T-helper 2 cell treated with Interferon-gamma antibody and Interleukin-4, amounts not matched to agents 5 μg/mL and 100 μg/mL, for 36 hours (primary cell): ENCODE results near the gene CFAP45.

ENCODE experiments used
- DNase-seq: peaks from one replicate; pipeline ENCODE4 v3.0.0; 2021; ENCODE audit warnings: low spot score
- H3K27ac Mint-ChIP-seq: one replicate; pipeline ENCODE4 v1.8.0; 2021; ENCODE audit warnings: mild to moderate bottlenecking, mixed read lengths
- H3K27me3 Mint-ChIP-seq: one replicate; pipeline ENCODE4 v1.8.0; 2021; ENCODE audit warnings: low read depth, mixed read lengths
- H3K36me3 Mint-ChIP-seq: one replicate; pipeline ENCODE4 v1.8.0; 2021; ENCODE audit warnings: low read depth, mixed read lengths
- H3K4me1 Mint-ChIP-seq: one replicate; pipeline ENCODE4 v1.8.0; 2021; ENCODE audit warnings: low read depth, mixed read lengths
- H3K4me3 Mint-ChIP-seq: one replicate; pipeline ENCODE4 v1.8.0; 2022; ENCODE audit warnings: mild to moderate bottlenecking, moderate library complexity, mixed read lengths
- H3K9me3 Mint-ChIP-seq: one replicate; pipeline ENCODE4 v1.8.0; 2021; ENCODE audit warnings: mixed read lengths

The CFAP45 gene

GRCh38 chr1:159827102-159827490 is 72.9 kb downstream of the CFAP45 start:
- Mint-ChIP-seq H3K4me3 (peak overlapping the region; percentile 39), H3K27me3 (peaks cover 18% of the 10 kb centered on the region), H3K4me1 (peaks cover 36% of the 10 kb centered on the region), H3K27ac (no peak overlapping the region), H3K9me3 (no peaks in the 10 kb centered on the region), H3K36me3 (peaks cover 2% of the 10 kb centered on the region)
- no peak for DNase-seq

DNA sequence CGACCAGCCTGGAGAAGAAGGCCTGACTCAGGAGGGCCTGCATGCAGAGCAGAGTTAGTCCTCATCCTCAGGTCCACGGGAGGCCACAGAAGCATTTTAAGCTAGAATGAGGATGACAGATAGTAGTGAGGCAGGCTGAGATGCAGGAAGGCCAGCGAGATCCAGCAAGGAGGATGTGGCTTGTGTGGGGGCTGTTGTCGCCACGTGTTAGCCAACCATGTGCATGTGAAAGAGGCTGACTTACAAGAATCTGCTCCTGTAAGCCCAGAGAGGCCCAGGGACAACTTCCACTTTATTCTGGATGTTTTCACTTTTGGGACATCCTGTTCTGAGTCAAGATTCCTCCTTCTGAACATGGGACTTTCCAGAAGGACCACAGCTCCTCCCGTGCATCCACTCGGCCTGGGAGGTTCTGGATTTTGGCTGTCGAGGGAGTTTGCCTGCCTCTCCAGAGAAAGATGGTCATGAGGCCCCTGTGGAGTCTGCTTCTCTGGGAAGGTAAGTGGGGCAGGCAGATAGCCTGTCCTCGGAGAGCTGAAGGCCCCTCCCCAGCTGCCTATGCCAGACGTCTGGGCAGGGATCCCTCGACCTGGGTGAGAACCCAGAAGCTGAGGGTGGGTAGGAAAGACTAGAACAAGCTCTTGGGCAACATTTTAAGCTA is 73.4 kb downstream of the CFAP45 start, which contains the start of gene SLAMF8:
Gene SLAMF8, plus strand, starts transcription at position 433 of the 661 bp plus-strand sequence. Its CDS starts 26 bp downstream, at position 459.
- Mint-ChIP-seq H3K36me3 (peaks cover 2% of the 10 kb centered on the region), H3K4me1 (peaks cover 36% of the 10 kb centered on the region), H3K4me3 (peak within 1 kb of the TSS; percentile 52), H3K27ac (peak within 1 kb of the TSS; percentile 62), H3K27me3 (peaks cover 20% of the 10 kb centered on the region), H3K9me3 (no peaks in the 10 kb centered on the region)
- DNase-seq = peak; percentile 57

GRCh38 chr1:159825564-159825963 is 74.4 kb downstream of the CFAP45 start:
- DNase-seq = no peak
- H3K36me3 Mint-ChIP-seq = peaks cover 2% of the 10 kb centered on the region
- peaks cover 36% of the 10 kb centered on the region for H3K4me1 Mint-ChIP-seq
- peak overlapping the region; percentile 52 for H3K4me3 Mint-ChIP-seq
- H3K9me3 Mint-ChIP-seq = no peaks in the 10 kb centered on the region
- H3K27ac Mint-ChIP-seq = no peak overlapping the region
- peaks cover 20% of the 10 kb centered on the region for H3K27me3 Mint-ChIP-seq

DNA sequence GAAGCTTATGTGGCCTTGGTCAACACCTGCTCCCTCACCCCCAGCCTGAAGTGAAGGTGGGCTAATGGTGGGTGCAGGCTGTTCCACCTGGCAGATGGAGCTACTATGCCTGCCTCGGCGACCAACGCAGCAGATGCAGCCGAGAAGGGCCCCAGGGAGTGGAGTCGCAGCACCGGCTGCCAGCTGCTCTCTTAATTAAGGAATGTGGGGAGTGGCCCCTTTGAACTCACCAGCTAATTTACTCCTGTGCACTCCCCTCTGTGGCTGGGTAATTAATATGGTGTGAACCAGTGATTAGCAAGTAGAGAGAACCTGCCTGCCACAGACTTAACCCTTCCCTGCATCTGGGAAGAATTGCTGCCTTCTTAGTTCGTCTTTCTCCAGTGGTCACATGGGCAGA is 76.6 kb downstream of the CFAP45 start:
- Mint-ChIP-seq H3K4me3 (no peak overlapping the region), H3K4me1 (peaks cover 34% of the 10 kb centered on the region), H3K9me3 (no peaks in the 10 kb centered on the region), H3K36me3 (peaks cover 2% of the 10 kb centered on the region), H3K27ac (no peak overlapping the region), H3K27me3 (peaks cover 27% of the 10 kb centered on the region)
- DNase-seq = no peak
